Measurements from ENCODE around the gene SPRN. TPM values are rescaled to one million over a fixed set of nuclear protein-coding genes. Genes with fewer than 3 reads are reported as not detected.

SPRN gene
- total and polyA plus RNA-seq, 2 experiments from 2014 or later, result 0.31 TPM

DNA sequence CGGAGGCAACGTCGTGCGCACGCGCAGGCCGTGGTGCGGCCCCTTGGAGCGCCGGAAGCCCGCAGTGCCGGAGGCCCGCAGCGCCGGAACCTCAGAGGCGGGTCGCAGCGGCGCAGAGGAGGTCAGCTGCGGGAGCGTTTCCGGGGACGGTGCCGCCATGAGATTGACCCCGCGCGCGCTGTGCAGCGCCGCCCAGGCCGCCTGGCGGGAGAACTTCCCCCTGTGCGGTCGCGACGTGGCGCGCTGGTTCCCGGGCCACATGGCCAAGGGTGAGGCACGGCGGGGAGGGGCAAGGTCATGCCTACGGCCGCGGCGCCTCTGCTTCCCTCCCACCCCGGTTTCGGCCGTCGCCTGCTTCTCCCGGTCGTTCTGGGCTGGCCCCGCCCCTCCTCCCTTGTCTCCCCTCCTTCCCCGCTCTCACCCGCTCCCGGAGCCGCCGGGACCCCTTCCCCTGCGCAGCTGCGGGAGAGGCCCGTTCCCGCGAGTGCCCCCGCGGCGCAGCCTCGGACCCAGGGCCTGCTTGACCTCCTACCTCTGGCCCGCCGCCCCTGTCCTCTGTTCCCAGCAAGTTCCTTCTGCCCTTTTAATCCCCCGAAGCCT, 30.3 kb downstream of the SPRN start, which contains the start of gene MTG1:
Gene MTG1, plus strand, starts transcription at position 94 of the 600 bp plus-strand sequence. Its CDS starts 64 bp downstream, at position 158.
- H3K9me3 Mint-ChIP-seq, result no peaks in the 10 kb centered on the region
- H3F3A ChIP-seq (replicated peaks; ENCODE audit: low read depth), result 0 out of 2 replicates have a peak, but pooled peaks cover 3% of the 10 kb centered on the region
- peak within 1 kb of the TSS; percentile 91 for H3K27ac ChIP-seq (ENCODE audit: low read depth)
- H3K4me1 ChIP-seq (ENCODE audit: insufficient read depth), result no peaks in the 10 kb centered on the region
- H2AFZ ChIP-seq, result peak within 1 kb of the TSS; percentile 95
- H3K4me2 ChIP-seq, result peak within 1 kb of the TSS; percentile 99
- peaks cover 43% of the 10 kb centered on the region for H3K79me2 ChIP-seq (replicated peaks; ENCODE audit: insufficient read depth)
- peak within 1 kb of the TSS; percentile 100 for H3K4me3 ChIP-seq
- peaks cover 9% of the 10 kb centered on the region for H3K4me1 Mint-ChIP-seq
- no peaks in the 10 kb centered on the region for H3K27me3 ChIP-seq (ENCODE audit: insufficient read depth)
- ATAC-seq (peak; percentile 97), DNase-seq (ENCODE audit: low spot score) (peak; percentile 97)
- peaks cover 10% of the 10 kb centered on the region for H3K36me3 ChIP-seq (ENCODE audit: insufficient read depth)
- H3K4me3 Mint-ChIP-seq, result peak within 1 kb of the TSS; percentile 95
- TF ChIP-seq ZNF114 (CRISPR knock-in tag; IDR thresholded peaks at IDR 0.05) (no peak), EZH2phosphoT487 (IDR thresholded peaks at IDR 0.05; ENCODE audit: unreplicated experiment) (no peak), ETS1 (IDR thresholded peaks at IDR 0.05) (peak; percentile 88), POLR2AphosphoS5 (IDR thresholded peaks at IDR 0.05; ENCODE audit: low read depth) (peak; percentile 95), ZNF462 (CRISPR knock-in tag; IDR thresholded peaks at IDR 0.05) (no peak), CREB1 (CRISPR knock-in tag; IDR thresholded peaks at IDR 0.05; ENCODE audit: low read depth) (peak; percentile 75)
- TF ChIP-seq, protein P1, sequence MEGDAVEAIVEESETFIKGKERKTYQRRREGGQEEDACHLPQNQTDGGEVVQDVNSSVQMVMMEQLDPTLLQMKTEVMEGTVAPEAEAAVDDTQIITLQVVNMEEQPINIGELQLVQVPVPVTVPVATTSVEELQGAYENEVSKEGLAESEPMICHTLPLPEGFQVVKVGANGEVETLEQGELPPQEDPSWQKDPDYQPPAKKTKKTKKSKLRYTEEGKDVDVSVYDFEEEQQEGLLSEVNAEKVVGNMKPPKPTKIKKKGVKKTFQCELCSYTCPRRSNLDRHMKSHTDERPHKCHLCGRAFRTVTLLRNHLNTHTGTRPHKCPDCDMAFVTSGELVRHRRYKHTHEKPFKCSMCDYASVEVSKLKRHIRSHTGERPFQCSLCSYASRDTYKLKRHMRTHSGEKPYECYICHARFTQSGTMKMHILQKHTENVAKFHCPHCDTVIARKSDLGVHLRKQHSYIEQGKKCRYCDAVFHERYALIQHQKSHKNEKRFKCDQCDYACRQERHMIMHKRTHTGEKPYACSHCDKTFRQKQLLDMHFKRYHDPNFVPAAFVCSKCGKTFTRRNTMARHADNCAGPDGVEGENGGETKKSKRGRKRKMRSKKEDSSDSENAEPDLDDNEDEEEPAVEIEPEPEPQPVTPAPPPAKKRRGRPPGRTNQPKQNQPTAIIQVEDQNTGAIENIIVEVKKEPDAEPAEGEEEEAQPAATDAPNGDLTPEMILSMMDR (conservative IDR thresholded peaks at IDR 0.05; ENCODE audit: low read depth in 2 of 2), result 0 out of 4 replicates have a peak, but pooled peaks of 1 of the 2 experiments have one; percentile 9
- peaks cover 5% of the 10 kb centered on the region; the same call in 1 of the 2 replicates for H4K20me1 ChIP-seq (replicated peaks; ENCODE audit: insufficient read depth)
- no peaks in the 10 kb centered on the region for H3K9me2 ChIP-seq (ENCODE audit: insufficient read depth)
- peak within 1 kb of the TSS; percentile 82 for H3K27ac Mint-ChIP-seq
- peaks cover 4% of the 10 kb centered on the region for H3K27me3 Mint-ChIP-seq (ENCODE audit: insufficient read depth, low read depth, poor library complexity)
- peaks cover 38% of the 10 kb centered on the region for H3K36me3 Mint-ChIP-seq (ENCODE audit: low read depth)

Data from GM23338 (cell line).